HG03354 (cell line): ENCODE results near the gene RFX5.
"Not testable (repeated sequence)": the region's sequence is repeated elsewhere in the genome, so short reads cannot be mapped to it uniquely, and the experiment has no call there.

Source experiments
- ATAC-seq: cut with Tn5 transposase; IDR thresholded peaks from one replicate; pipeline ENCODE4 v1.9.1; 2021; ENCODE audit warnings: mild to moderate bottlenecking; ENCODE audit not compliant: unreplicated experiment, poor library complexity, severe bottlenecking

RFX5 gene

DNA sequence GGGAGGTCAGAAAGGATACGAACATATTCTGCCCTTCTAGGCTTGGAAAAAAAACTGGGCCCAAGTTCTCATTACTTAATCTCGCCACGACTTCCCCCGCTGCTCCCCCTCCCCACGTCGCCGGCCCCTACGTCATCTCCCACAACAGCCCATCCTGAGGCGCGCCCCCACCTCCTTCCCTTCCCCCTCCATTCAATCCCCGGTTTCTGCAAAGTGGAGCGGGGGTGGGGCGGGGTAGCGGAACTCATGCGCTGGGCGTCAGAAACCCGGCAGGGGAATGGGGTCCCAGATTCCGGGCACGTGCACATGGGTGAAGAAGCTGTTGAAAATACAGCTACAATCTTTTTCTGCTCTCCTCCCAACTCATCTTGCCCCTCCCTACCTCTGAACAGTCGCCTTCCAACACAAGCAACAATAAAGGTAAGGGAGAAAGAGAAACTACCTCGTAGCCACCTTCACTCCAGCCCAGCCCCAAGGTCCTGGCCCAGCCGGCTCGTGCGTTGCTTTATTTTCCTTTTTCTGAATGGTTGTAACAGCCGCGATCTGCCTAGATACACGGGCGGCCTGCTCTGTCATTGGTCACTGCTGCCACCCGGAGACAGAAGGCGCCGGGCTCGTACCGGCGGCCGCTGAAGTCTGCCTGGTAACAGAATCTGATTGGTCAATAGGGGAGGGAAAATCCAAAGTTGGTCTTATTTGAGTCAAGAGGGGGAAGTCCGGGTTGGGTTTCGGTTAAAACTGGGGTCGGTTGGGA lies at the start of gene RFX5:
Gene RFX5 (minus strand): TSS at position 484 of the 754 bp plus-strand sequence. CDS start 932 bp downstream, outside the sequence.
- peak; percentile 94 for ATAC-seq

DNA sequence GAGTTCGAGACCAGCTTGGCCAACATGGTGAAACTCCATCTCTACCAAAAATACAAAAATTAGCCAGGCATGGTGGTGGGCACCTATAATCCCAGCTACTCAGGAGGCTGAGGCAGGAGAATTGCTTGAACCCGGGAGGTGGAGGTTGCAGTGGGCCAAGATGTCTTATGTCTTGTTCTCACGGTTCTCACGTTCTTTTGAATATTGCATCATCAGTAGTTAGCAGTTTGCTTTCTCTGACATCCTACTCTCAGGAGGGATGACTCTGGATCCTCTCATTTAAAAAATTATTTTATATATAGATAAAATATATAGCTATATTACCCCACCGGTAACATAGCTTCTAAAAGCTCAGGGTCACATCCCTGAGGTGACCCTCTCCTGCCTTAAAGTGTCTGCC lies 49.2 kb upstream of the RFX5 start:
- ATAC-seq = not testable (repeated sequence)

DNA sequence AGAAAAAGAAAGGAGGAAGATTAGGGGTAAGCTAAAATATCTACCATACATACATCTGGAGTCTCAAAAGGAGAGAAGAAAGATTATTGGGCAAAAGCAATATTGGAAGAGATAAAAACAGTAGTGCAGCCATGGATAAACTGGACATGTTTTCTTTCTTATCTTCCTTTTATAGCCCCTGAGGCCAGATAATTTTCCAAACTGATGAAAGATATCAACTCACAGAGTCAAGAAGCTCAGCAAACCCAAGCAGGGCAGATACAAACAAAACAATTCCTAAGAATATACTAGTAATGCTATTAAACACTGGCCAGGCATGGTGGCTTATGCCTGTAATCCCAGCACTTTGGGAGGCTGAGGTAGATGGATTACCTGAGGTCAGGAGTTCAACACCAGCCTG lies 46.5 kb upstream of the RFX5 start:
- ATAC-seq = no peak

DNA sequence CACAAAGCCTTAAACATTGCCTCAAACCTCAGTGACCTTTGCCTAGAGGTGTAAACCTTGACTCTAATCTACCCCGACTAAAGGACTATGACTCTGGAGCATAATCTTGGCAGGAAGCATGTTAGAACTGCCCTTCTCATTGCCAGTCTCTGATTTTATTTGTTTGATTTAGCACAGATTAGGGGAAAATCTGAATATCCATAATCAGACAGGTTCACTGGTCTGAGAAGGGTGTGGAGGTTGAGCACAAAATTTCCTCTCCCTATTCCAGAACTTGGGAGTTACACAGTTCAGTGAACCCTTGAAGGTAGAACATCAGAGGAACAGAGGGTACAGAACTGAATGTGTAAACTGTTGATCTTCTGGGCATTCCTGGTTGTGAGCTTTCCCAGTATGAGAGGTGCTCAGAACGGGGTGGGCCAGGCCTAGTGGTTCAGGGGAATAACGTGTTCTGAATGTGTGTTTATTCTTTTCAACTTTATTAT lies 44.1 kb upstream of the RFX5 start:
- no peak for ATAC-seq

DNA sequence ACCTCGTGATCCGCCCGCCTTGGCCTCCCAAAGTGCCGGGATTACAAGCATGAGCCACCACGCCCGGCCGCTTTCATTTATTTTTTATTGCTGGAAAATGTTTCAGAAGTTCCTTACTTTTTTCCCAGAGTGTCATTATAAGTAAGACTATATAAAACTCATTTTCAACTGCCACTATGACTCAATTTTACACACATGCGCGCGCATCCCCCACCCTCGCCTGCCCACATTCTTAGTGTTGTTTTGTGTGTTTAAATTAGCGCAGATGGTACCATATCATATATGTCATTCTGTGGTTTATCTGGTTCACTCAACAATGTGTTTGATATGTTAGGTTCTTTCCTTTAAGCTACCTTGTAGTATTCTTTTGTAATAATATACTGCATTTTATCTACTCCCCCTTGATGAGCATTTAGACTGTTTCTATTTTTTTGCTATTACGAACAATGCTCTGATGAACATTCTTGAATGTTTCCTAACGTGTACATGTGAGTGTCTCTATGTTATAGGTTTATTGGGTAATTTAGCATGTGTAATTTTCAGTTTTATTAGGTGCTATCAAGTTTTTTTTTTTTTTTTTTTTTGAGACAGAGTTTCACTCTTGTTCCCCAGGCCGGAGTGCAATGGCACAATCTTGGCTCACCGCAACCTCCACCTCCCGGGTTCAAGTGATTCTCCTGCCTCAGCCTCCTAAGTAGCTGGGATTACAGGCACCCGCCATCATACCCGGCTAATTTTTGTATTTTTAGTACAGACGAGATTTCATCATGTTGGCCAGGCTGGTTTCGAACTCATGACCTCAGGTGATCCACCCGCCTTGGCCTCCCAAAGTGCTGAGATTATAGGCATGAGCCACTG lies 43.4 kb upstream of the RFX5 start:
- ATAC-seq = not testable (repeated sequence)

DNA sequence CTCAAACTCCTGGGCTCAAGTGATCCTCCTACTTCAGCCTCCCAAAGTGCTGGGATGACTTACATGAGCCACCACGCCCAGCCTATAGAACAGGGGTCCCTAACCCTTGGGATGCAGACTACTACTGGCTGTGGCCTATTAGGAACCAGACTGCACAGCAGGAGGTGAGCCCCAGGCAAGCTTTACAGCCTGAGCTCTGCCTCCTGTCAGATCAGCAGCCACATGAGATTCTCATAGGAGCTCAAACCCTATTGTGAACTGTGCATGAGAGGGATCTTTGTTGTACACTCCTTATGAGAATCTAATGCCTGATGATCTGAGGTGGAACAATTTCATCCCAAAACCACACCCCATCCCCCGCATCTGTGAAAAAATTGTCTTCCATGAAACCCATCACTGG lies 39.0 kb upstream of the RFX5 start:
- no peak for ATAC-seq

DNA sequence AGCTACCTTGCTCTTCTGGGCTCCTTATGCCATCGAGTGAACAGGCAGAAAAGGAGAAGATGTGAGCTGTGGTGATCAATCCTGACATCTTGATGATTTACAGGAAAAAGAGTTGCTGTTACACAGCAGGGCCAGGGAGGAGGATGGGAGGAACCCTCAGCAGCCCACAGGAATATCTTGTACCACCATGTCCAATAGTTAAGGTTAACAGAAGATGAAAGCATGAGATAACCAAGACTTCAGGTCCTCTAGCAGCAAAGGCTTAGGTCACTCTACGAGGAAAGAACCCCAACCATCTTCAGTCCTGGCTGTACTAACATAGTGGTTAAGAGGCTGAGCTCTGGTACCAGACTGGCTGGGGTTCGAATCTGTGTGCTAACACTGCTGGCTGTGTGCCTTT lies 37.5 kb upstream of the RFX5 start:
- no peak for ATAC-seq

DNA sequence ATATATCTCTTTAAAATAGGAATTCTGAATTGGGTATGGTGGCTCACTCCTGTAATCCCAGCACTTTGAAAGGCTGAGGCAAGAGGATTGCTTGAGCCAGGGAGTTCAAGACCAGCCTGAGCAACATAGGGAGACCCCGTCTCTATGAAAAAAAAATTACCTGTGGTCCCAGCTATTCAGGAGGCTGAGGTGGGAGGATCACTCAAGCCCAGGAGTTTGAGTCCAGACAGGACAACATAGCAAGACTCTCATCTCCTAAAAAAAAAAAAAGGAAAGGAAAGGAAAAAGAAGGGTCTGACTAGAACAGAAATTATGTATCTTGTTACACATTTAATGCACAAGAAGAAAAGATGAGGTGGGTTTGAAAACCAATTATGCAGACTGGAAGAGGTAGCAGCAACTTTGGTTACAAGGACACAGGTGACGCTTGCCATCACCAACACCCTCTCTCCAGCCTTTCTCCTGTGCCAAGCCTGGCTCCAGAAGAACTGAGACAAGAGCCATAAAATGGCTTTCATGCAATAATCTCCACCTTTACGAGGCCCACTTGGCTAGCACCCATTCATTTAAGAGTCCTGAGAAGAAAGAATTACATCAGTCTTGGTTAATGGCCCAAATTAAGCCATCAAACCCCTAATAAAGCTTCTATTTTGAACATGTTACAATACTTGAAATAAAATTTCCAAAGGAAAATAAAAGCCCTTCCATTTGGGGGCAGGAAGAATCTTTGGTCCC lies 30.3 kb upstream of the RFX5 start:
- ATAC-seq = no peak

DNA sequence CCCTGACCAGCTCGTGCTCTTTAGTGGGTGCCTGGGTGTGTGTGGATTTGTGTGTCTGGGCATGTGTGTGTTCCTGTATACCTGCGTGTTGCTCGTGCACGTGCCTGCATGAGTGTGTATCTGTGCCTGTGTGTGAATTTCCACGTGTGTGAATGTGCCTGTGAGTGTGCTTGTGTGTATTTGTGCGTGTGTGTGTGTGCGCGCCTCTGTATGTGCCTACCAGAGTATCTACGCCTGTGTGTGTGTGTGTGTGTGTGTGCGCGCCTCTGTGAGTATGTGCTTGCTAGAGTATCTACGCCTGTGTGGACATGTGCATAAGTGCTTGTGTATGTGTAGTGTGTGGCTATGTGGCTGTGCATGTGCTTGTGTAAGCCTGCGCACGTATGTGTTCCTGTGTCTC lies 26.1 kb upstream of the RFX5 start:
- no peak for ATAC-seq

DNA sequence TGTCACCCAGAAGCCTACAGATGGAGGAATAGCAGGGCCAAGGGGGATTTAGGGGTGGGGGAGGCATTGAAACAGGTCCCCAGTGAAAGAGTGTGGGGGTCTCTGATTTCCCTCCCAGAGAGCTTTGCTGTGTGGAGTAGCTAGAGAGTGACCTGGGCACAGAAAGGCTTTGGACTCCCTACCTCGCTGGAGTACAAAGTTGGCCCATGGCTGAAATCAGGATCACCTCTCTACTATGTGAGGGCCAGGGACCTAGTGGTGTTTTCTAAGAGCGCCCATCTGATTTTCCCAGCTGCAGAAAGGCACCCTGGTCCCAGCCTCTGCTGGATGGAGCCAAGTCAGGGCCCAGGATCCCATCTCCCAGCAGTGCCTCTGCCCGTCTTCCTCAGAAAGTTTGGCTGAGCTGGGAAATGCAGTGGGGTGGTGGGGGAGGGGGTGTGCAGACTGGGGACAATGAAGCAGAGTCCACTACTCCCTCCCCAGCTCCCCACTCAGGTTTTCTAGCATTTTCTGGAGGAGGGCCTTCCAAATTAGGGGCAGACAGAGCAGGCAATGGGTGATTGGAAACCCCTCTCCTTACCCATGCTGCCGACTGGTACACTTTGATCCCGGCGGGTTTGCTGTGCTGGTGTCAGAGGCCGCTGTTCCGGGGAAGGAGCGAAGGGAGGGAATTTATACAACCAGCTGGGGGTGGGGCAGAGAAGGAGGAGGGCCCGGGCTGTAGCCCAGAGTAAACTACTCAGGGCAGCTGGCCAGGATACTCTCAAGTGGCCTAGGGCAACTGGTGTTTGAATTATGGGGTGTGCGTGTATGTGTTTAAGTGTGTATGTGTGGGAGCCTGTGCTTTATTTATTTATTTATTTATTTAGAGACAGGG lies 25.2 kb upstream of the RFX5 start, which contains the start of gene SELENBP1:
Gene SELENBP1 (minus strand): TSS at position 648 of the 877 bp plus-strand sequence. CDS start 64 bp downstream, at position 584.
- ATAC-seq = no peak

DNA sequence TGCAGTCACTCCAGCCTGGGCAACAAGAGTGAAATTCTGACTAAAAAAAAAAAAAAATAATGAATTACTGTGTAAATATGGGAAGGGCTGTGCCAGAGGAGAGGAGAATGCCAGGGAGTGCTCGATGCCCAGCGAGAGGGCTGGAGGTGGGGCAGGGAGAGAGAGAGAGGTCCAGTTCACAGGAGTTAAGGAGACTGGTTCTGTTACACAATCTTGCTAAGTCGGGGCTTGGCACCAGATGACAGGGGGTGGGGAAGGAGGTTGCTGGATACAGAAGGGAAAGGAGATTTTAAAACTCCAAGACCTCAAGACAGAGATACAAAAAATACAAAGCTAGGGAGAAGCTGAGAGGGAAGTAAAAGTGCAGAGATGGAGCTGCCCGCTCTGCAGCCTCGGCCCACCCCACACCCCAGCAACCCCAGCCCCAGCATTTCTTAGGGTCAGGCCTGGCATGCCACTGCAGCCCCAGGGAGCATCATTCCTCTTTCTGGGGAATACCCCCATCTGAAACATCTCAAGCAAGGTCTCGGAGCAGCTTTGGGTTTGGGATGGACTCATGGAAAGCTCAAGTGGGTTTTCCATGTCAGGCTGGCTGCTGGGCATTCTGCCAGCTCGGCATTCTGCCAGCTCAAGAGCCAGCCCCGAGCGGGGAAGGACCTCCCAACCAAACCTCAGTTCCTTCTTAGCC lies 24.5 kb upstream of the RFX5 start:
- no peak for ATAC-seq

DNA sequence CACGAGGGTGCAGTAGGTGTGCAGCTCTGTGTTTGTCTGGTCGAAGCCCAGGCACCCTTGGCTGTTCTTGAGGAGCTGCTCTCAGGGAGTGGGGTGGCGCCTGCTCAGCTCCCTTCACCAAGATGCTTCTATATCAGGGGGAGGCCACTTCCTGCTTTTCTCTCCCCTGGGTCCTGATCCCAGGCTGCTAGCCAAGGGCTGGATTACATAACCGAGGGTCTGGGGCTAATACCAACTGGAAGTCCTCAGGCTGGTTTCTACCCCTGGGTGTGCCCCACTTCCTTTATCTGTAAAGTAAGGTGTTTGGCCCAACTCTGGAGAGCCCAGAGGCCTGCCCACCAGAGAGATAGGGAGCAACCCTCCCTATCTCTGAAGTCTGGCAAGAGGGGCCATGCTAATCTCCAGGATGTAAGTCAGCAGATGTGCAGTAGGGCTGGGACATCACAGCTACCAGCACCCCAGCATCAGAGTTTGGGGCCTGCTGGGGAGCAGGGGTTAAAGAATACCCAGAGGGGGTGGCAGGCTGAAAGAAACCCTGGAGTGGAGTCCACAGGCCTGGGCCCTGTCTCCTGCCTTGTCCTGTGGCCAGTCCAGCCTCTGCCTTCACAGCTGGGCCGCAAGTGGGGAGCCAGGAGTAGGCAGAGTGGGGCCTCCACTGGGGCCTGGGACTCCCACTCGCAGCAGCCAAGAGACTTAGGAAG lies 23.3 kb upstream of the RFX5 start:
- no peak for ATAC-seq

DNA sequence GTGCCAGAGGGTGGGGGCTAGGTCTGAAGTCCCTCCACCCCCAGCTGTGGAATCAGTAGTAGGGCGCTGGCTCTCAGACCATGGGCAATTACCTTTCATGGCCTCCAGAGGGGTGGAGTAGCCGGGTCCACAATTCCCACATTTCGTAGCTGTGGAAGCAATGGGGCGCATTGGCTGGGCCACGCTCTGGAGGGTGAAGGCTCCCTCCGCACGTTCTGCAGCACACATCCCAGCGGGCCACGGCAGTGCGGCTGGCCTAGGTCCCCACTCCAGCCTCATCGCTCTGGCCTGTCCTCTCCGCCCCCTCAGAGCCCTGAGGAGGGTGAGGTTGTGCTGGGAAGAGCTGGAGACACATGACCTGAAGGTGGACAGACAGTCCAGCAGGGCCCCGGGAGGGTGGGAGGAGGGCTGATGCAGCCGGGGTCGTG lies 22.6 kb upstream of the RFX5 start:
- no peak for ATAC-seq

DNA sequence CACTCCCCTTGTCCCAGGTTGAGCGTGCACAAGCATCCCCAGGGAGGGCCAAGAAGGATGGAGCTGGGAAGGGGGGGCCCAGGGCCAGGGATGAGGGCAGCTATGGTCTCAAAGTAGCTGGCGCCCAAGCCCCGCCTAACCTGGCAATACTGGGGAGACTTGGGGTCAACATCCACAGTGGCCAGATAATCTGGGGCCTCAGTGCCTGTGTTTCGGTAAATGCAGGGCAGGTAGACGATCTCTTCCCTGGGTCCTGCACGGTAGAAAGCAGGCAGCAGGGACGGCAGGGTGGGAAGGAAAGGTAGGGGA lies 22.2 kb upstream of the RFX5 start:
- ATAC-seq = no peak

DNA sequence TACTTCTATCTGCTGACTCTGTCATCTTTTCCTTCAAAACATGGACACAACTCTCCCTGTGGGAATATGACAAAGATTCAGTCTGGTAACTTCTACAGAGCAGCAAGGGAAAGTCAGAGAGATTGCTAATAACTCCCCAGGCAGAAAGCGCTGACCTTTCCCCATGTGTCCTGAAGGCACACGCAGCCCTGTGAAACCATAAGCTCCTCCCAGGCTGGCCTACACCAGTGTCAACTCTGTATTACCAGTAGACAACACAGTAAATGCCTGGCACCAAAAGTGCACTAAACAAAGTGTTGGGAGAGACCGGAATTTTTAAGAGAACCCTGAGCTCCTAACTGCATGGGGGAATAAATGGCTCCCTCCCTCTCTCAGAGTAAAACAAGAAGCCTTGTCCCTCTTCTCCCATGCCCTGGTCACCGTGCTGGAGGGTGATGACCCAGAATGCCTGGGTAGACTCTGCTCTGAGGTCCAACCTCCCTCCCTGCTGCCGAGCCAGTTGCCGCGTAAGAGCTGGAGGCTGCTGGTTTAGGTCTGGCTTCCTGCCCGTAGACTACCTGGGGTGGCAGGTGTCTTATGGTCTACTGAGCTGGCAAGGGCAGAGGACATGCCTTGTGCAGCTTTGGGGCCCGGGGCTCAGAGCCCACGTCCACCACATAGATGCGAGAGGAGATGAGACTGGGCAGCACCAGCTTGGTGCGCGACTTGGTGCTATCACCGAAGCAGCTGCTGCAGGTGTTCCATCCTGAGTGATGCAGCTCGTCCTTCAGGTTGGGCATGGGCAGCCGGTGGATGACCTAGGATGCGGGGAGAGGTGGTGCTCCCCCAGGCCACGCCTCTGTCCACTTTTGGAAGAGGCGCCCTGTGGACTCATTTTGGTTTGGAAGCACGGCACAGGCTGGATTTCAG lies 21.6 kb upstream of the RFX5 start:
- ATAC-seq = no peak

DNA sequence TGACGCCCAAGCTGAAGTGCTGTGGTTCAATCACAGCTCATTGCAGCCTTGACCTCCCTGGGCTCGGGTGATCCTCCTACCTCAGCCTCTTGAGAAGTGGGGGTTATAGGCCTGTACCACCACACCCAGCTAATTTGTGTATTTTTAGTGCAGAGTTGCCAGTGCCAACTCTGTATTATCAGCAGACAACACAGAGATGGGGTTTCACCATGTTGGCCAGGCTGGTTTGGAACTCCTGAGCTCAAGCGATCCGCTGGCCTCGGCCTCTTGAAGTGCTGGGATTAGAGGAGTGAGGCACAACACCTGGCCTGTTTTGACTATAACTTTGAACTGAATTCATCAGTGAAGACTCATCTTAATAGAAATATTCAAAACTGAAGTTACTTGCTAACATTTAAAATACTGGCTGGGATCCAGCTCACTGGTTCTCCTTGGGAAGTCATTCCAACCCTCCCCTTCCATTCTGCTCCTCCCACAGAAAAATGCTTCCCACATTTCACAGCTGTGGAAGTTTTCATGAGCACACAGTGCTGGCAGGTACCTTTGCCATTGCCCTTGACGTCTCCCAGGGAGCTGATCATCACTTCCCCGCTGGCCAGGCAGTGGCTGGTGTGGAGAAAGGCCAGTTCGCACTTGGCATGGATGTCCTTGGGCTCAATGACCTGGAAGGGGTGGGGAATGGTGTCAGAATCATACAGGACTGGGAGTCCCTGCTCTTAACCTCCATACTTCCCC lies 20.8 kb upstream of the RFX5 start:
- ATAC-seq = no peak

DNA sequence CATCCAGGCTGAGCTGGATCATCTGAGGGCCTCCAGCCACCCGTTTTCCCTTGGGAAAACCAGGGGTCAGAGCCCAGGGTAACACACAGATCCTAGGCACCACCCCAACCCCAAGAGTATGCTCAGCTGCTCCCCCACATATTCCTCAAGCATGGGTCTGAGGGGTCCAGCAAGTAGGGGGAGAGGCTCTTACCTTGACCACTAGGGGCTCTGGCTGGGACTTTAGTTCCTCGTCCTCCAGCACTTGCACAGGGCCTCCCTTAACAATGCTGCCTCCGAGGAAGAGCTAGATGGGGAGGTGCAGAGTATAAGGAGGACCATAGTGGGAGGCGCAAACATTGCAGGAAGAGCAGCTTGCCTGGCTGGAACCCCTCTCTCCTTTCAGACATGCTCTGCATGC lies 17.9 kb upstream of the RFX5 start:
- ATAC-seq = no peak
